Right lobe of liver (tissue), 4 donors: ENCODE results near the gene SAMD5.

Experiments
- CTCF ChIP-seq, 4 donors: fragments of 200-600 bp in 3 of 4; fragments of 450-650 bp in 1 of 4; IDR thresholded peaks; one replicate each; pipeline versions ENCODE4 v1.5.1 to v1.8.0; 2016 to 2022; ENCODE audit warnings: antibody characterized with exemption in 4 of 4, mild to moderate bottlenecking in 2 of 4
- POLR2A ChIP-seq: fragments of 450-650 bp; IDR thresholded peaks from one replicate; pipeline ENCODE4 v1.6.1; 2017; ENCODE audit warnings: antibody characterized with exemption, mild to moderate bottlenecking
- donor health status: DM: no; HTN: no; CAD: no.
- donor health status: DM: no; HTN: no; CAD: no.
- donor health status: DM: no; HTN: yes; CAD: no.

DNA sequence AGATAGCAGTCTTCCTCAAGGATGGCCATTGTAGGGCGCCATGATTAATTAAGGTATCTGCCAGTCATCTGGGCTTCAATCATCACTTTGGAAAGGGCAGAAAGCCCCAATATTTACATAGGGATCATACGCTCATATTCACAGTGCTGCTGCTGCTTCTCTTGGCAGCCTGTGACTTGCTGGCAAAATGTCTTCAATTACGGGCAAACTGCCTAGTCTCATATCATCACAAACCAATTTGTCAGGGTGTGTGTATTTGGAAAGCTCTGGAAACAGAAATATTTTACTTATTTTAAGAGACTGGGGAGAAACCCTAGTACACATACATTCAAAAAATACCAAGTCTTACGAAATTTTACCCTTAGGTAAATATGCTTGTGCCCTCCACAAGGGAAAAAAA lies 77.6 kb downstream of the SAMD5 start:
- TF ChIP-seq POLR2A (no peak), CTCF (IDR thresholded peaks at IDR 0.05) (no peak)
